GM18511 (cell line): ENCODE measurements around the gene TTC4.
"Not testable (repeated sequence)": the region's sequence is repeated elsewhere in the genome, so short reads cannot be mapped to it uniquely, and the experiment has no call there.

Experiments
- ATAC-seq: cut with Tn5 transposase; IDR thresholded peaks from one replicate; pipeline ENCODE4 v1.9.1; 2021; ENCODE audit warnings: mild to moderate bottlenecking, moderate library complexity; ENCODE audit not compliant: unreplicated experiment

The TTC4 gene

DNA sequence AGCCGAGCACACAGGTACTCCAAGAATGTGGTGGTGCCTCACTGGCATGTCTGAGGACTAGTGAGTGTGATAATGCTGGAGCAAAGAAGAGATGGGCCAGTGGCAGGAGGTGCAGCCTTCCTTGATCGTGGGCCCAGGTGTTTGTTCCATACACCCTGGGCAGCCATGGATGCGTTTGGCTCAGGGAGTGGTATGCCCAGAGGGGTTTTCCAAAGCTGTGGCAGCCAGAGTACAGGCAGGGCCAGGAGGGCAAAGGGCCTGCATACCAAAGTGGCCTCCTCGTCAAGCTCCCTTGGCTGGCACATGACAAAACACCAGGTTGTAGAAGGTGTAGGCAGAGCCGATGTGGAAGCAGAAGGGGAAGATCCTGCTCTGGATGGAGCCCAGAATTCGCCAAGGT is 29.6 kb downstream of the TTC4 start:
- ATAC-seq: no peak

DNA sequence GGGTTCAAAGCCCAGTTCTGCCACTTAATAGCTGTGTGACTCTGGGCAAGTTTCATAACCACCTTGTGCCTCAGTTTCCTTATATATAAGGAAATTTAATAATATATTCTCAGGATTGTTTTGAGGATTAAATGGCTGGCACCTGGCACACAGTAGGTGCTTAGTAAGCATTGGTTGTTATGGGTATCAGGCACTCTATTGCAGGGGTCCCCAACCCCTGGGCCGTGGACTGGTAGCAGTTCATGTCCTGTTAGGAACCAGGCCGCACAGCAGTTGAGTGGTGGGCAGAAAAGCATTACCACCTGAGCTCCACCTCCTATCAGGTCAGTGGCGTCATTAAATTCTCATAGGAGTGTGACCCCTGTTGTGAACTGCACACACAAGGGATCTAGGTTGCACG is 30.2 kb downstream of the TTC4 start:
- no peak for ATAC-seq

DNA sequence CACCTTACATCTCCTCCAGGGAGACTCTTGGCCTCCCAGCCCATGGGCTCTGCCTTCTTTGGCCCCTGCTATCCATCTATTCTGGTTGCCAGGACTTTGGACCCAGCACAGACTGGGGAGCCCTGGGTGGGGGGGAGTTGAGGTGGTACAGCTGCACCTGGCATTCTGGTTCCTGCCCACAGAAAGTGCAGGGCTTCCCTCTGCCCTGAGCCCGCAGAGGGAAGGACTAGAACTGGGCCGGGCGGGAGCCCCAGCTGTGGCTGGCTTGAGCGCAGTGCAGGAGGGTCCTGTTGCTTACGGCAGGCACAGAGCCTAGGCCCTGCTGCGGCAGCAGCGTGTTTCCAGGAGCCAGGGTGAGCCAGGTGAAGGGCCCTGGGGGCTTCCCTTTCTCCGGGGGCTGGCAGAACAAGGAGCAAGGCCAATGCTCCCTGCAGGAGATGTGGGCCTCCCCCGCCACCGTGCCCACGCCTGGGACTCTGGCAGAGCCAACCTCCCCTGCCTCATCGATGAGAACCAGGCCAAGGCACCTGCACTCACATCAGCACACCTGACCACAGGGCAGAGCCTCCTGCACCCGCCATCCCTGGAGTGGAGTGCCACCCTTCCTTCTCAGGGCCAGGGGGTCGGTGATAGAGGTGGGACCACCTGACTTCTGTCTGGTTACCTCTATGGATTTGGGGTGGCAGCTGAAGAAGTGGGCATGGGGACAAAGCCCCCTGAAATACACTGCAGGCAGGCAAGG is 32.6 kb downstream of the TTC4 start:
- no peak for ATAC-seq

DNA sequence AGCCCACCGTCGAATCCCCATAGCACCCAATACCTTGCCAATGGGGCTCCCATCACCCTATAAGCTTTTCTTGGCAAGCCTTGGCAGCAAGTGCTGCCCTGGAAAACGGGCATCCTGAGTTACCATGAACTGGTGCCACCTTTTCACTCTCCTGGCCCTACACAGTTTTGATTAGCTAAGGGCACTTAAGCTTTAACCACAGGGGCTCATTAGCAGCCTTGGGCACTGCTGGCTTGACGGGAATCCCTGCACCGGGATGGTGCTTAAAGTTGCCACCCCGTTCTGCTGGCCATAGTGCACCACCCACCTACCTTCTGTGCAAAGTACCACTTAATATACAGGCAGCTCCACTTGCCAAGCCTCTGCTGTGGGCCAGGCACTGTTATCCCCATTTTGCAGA is 34.9 kb downstream of the TTC4 start:
- ATAC-seq: no peak

DNA sequence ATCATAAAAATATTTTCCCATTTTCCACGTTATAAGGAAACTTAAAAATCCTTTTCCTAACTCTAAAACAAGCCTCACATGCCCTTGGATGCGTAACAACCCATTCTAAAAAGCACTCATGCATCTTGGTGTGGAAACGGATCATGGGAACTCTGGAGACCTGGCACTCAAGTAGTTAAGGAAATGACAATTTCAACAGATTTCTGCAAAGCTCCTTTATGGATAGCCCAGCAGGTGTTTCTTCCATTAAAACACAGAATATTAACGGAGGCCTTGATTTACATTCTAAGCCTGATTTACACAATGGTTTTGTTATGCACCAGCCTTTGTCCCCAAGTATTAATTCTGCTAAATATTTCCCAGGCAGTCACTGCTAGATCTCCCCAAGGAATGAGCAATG is 35.8 kb downstream of the TTC4 start:
- no peak for ATAC-seq

DNA sequence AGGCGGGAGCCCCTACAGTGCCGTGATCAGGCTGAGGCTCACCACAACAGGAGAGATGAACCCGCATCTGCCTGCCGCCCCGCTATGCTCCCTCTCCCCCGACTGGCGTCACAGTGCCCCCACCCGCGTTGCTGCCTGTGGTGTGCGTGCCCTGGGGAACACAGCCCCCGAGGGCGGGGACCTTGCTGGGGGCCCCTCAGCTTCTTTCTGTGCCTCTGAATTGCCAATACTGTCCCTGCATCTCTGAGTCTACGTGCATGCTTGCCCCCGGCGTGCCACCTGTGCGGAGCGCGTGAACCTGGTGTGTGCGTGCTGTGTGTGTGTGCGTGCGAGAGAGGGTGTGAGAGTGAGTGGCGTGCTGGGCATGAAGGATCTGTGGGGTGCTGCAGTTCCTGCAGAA is 38.4 kb downstream of the TTC4 start:
- no peak for ATAC-seq

DNA sequence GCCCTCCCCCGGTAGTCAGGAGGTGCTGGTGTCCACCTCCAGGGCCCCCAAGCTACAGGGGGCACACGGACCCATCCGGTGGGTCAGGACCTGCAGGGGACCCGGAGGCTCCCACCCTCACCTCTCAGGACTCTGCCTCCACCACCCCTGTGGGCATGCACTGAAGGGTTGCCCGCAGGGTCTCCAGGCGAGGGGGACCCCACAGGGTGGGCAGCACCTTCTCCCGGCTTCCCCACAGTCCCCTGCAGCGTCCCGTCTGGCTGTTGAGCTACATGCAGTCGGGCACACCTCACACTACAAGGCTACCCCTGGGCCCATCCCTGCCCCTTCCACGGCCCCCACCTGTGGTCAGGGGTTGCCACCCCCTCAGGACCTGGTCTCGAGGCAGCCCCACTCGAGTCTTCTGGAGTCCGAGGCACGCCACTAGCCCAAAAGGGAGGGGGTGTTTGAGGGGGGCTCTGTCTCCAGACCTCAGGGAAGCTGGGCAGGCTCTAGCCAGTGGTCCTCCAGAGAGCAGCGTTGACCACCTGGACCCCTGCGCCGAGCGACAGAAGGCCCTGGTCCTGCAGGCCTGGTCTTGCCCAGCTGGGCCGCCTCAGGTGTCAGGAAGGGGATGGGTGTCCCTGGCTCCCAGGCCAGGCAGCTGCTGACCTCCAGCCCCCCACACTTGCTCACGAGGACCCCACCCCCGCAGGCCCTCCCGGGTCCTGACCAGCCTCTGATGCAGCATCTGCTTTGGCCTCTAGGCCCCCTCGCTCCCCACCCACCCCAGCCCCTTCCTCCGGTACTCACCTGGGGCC is 39.0 kb downstream of the TTC4 start:
- no peak for ATAC-seq

DNA sequence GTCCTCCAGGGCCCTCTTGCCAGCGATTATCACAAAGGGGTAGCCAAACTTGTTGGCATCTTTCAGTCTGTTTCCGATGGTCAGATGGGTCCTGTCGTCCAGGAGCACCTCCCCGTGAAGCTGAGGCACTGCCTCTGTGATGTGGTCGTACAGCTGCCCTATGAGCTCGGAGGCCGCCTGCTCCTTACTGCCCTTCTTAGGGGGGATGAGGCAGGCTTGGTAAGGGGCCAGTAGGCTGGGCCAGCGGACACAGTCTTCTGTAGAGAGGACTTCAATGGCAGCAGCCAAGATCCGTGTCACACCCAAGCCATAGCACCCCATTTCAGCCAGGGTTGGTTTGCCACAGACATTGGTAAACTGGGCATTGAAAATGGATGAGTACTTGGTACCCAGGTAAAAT is 42.2 kb downstream of the TTC4 start:
- no peak for ATAC-seq

DNA sequence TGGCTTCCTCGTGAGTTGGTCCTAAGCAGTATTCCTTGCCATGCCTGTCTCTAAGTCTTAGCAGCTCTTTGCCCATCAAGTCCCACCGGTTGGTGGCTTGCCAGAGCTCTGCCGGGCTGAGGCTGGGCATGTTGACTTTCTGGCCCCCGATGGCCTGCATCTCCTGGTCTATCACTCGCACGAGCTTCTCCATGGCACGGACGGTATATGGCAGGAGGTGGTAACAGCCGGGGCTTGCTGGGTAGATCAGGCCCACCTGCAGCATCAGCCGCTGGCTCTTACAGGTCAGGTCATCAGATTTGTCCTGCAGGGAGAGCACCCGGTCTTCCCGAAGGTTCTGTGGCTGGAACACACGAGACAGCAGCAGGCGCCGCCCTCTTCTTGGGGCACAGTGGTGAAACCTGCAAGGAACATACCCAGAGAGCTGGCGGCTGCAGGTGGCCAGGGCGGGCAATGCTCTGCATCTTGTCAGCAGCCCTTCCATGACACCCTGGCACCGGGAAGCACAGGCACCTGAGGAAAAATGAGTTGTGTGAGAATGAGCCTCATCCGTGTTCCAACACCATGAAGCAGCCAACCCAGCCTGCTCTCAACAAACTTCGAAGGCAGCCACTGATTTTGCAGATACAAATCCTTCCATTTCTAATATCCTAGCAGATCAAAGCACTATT is 43.2 kb downstream of the TTC4 start:
- no peak for ATAC-seq

DNA sequence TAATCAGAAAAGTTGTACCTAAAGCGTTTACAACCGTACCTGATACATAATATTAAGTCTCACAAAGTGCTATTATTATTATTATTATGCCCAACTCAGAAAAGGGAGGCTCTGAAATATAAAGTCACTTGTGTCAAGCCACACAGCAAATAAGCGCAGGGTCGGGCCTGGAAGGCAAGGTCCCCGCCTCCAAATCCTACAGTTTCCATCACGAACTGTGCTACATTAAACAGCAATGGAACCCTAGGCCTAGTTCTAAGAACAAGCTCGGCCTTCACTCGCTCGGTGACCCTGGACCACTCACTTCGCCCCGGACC is 48.1 kb downstream of the TTC4 start:
- no peak for ATAC-seq

DNA sequence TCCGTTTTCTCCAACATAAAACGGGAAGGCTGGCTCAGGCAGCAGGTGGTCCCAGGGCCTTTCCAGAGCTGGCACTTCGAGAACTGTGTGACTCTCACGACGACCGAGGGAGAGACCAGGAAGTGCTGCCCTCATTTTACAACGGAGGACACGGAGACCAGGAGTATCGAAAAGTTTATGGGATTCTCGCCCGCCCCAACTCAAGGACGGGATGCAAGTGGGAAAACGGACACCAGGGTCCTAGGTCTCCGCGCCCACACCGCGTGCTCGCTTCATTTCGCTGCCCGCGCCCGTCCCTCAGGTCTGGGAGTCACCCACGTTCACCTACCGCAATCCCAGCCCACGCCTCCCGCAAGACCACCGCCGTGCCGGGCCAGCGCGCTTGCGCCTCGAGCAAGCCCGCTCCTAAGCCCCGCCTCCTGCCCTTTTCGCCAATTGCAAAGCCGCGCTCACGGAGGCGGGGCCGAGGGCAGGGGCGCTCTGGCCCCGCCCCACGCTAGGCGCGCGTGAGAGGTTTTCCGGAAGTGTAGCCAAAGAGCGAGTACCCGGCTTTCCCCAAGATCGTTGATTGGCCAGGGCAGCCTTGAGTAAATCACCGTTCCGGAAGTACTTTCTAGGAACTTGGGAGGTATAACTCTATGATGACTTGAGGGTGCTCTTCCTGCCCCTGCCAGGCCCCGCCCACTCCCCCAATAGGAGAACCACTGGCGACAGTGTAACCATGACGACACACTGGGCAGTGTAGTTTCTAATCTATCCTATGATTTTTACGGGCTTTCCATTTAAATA is 48.7 kb downstream of the TTC4 start, which contains the start of gene PARS2:
Gene PARS2 (minus strand): TSS at position 391 of the 789 bp plus-strand sequence. CDS start 5,362 bp downstream, outside the sequence.
- ATAC-seq: peak; percentile 98

DNA sequence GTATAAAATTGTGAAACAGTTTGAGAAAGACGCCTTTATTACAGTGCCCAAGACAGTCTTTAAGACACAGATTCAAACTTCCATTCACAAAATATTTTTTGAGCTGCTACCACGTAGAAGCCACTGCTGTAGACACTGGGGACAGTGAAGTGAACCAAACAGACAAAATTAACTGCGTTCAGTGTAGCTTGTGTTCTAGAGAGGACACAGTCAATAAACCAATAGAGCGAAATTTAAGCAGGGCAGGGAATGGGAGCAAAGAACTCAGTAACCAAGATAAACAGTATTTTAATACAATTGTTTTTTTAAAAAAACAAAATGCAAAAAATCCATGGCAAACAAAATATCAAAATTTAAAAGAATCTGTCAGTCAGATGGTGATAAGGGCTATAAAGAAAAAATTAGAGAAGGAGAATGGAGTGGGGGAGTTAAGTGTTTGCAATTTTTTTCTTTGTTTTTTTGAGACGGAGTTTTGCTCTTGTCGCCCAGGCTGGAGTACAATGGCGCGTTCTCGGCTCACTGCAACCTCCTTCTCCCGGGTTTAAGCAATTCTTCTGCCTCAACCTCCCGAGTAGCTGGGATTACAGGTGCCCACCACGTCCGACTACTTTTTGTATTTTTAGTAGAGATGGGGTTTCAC is 49.4 kb downstream of the TTC4 start:
- peak; percentile 26 for ATAC-seq

DNA sequence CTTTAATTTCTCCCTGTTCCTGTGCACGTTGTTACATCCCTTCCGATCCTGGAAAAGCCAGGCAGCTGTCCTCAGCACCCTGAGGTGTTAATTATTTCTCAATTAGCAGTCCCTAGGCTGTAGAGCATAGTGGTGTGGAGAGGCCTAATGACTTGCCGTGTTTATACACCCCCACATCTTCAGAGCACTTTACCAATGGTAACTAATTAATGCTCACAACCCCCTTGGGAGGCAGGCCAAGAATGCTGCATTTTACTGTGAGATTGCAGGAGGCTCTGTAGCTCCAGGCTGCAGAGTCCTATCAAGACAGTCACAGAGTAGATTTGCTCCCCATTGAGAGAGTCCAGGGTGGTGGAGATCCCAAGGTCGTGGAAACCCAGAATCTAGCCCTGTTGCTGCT is 51.1 kb downstream of the TTC4 start:
- ATAC-seq: no peak

DNA sequence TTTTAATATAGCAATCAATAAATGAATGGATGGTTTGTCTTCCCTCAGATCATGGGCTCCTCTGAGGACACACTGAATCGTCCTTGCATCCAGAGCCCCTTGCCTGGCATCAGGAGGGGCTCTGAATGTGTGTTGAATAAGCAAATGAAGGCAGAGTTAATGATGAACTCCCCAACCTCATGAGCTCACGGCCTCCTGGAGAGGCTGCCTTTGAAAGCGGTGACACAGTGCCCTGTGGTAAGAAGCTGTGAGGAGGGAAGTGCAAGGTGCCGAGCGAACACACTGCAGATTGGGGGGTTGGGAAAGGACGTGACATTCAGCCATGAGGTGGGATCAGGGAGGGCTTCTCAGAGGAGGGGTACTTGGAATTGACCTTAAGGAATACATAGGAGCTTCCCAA is 51.9 kb downstream of the TTC4 start:
- ATAC-seq: no peak

DNA sequence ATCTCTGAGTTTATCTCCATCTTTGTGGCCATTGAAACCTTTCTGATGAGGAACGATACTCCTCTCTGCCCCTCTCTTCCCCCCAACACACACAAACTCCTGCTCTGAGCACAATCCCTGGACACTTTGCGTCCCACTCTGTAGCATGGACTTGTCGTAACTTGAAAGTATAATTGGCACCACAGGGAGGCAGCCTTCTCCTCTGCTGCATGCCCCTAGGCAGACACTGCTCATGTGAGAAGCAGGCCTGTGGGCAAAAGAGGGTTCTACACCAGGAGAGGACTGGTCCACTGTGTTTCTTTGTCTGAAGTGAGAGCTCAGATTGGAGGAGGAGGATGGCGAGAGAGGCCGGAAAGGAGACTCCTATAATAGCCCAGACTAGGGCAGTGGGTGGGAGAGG is 52.4 kb downstream of the TTC4 start:
- no peak for ATAC-seq

DNA sequence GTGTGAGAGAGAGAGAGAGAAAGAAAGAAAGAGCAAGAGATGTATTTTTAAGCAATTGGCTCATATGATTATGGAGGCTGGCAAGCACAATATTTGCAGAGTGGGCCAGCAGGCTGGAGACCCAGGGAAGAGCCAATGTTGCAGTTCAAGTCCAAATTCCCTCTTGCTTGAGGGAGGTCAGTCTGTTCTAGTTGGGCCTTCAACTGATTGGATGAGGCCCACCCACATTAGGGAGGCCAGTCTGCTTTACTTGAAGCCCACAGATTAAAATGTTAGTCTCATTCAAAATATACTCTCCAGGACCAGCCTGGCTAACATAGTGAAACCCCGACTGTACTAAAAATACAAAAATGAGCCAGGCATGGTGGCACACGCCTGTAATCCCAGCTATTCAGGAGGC is 57.3 kb downstream of the TTC4 start:
- ATAC-seq: no peak

DNA sequence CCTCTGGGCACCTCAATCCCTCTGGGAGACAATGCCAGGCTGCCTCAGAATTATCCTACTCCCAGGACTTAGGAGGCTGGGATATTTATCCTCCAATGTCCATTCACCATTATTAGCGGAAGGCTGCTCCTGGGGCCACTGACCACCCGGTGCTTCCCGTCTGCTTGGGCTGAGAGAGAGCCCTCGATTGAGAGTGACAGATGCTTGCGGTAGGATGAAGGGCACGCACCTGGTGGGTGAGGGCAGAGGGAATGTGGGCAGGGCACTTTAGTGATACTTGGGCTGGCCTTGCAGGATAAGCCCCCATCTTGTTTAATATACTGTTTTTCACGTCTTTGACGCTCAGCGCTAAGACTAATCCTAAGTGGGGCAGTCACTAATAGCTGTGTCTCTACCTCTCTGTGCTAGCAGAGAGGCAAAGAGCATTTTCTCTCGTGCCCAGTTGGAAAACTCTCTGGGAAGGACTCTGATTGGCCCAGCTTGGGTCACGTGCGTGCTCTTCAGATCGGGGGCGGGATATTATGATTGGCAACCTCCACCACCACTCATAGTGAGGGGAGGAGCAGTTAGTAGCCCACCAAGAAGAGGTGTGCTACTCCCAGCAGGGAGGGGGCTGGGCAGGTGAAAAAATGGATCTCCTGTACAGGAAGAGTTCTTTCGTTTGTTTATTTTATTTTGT is 59.3 kb downstream of the TTC4 start:
- no peak for ATAC-seq

DNA sequence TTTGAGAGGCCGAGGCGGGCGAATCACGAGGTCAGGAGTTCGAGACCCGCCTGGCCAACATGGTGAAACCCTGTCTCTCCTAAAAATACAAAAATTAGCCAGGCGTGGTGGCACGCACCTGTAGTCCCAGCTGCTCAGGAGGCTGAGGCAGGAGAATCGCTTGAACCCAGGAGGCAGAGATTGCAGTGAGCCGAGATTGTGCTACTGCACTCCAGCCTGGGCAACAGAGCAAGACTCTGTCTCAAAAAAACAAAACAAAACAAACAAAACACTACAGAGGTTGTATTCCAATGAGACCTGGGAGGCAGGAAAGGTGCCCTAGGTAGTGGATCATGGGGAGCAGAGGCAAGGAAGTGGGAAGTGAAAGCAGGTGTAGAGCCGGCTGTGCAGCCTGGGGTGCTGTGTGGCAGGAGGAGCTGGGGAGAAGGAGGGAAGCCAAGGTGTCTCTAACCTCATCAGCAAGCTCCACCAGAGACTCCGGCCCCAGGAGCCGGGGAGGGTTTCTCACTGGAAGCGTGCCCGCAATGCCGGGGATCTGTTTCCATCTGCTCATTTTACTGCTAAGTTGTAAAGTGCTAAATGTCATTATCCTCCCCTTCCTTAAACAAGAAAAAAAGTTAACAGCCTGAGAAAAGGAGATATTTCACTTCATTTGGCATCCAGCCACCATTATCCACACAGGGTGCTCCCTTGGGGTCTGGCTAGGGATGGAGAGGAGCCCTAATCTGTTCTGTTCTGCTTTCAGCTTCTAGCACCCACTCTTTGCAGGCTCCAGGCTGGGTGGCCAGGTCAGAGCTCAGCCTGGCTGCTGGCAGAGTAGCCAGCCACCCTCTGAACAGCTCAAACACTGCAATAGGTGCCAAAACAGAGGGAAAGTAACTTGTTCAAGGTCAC is 60.4 kb downstream of the TTC4 start:
- ATAC-seq: not testable (repeated sequence)

DNA sequence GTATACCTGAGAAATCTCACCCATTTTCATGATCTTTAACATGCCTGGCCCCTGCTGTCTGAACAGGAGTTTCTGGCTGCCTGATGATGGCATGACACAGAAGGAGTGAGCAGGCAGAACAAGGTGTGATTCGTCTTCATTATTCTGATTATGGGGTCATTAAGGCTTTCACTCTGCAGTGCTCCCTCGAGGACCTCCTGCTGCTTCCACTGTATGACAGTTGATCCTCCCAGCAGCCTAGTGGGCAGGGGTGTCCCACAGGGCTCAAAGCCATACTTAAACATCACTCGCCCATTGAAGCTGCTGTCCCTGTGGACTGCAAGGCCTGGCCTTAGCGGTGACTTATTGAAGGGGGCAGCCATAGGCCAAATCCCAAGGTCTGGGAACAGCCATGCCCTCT is 61.4 kb downstream of the TTC4 start:
- ATAC-seq: no peak
